ENCODE results near the gene TES. TPM values are rescaled to one million over a fixed set of nuclear protein-coding genes. Genes with fewer than 3 reads are reported as not detected.

Gene TES
- total and polyA plus RNA-seq, 9 of the 15 experiments (the other 6 are each of a cell fraction or from before 2014, with no cell fraction given) = 20.7 to 61.6 (median 53.8) TPM

GRCh38 chr7:116211913-116212596, 1.7 kb downstream of the TES start (continued):
- peak; percentile 87 for TF ChIP-seq CEBPG (CRISPR knock-in tag; IDR thresholded peaks at IDR 0.05)
- peak in 1 of 2 experiments; percentile 87; a peak in 2 of 4 replicates for TF ChIP-seq CEBPG (tag; conservative IDR thresholded peaks at IDR 0.05 in 1 of 2, IDR thresholded peaks at IDR 0.05 in 1 of 2)
- no peak for TF ChIP-seq TCFL5 (CRISPR knock-in tag; conservative IDR thresholded peaks at IDR 0.05)
- no peak for TF ChIP-seq BRCA1 (IDR thresholded peaks at IDR 0.05)
- TF ChIP-seq BRCA1 (CRISPR knock-in tag; IDR thresholded peaks at IDR 0.05) = no peak
- no peak for TF ChIP-seq NR2F6 (CRISPR knock-in tag; IDR thresholded peaks at IDR 0.05)
- no peak for TF ChIP-seq LARP7 (IDR thresholded peaks at IDR 0.05)
- TF ChIP-seq ZNF224 (CRISPR knock-in tag; IDR thresholded peaks at IDR 0.05) = no peak
- no peak for TF ChIP-seq NCOA4 (IDR thresholded peaks at IDR 0.05; ENCODE audit: partially characterized antibody)
- no peak for TF ChIP-seq CBX8 (IDR thresholded peaks at IDR 0.05; ENCODE audit: borderline replicate concordance, extremely low read depth, low read depth, low read length, poor library complexity, severe bottlenecking)
- TF ChIP-seq IRF2 (CRISPR knock-in tag; IDR thresholded peaks at IDR 0.05) = no peak
- TF ChIP-seq IFI16 (CRISPR knock-in tag; IDR thresholded peaks at IDR 0.05) = no peak
- TF ChIP-seq NFRKB (IDR thresholded peaks at IDR 0.05; ENCODE audit: low read depth) = peak; percentile 35
- TF ChIP-seq POLR2G (IDR thresholded peaks at IDR 0.05; ENCODE audit: low read depth, low read length) = no peak; the same call in 1 of the 2 replicates
- TF ChIP-seq HNRNPH1 (optimal IDR thresholded peaks at IDR 0.05; ENCODE audit: low read depth, low read length) = no peak
- no peak for TF ChIP-seq ZNF518B (CRISPR knock-in tag; IDR thresholded peaks at IDR 0.05)
- no peak for TF ChIP-seq ZNF57 (CRISPR knock-in tag; IDR thresholded peaks at IDR 0.05)
- TF ChIP-seq RFX5 (IDR thresholded peaks at IDR 0.05; ENCODE audit: low read depth, low read length) = no peak
- TF ChIP-seq CEBPZ (IDR thresholded peaks at IDR 0.05; ENCODE audit: borderline replicate concordance, low read depth, low read length) = no peak

All from K562 (cell line).